Testis (tissue), 2 donors: ENCODE data around the gene SYF2.

Source experiments
- POLR2A ChIP-seq: fragments of 450-650 bp; IDR thresholded peaks from one replicate; pipeline ENCODE4 v1.6.1; 2017; ENCODE audit warnings: antibody characterized with exemption, mild to moderate bottlenecking, moderate library complexity
- TF ChIP-seq, protein P1 (sequence below), 3 experiments: fragments of 450-650 bp in 2 of 3; fragments of 200-600 bp in 1 of 3; sonication (generic) in 1 of 3; IDR thresholded peaks; one replicate each; pipeline ENCODE4 v1.5.1; 2016 to 2019; ENCODE audit warnings: antibody characterized with exemption in 3 of 3, mild to moderate bottlenecking in 2 of 3, moderate library complexity in 1 of 3

DNA sequence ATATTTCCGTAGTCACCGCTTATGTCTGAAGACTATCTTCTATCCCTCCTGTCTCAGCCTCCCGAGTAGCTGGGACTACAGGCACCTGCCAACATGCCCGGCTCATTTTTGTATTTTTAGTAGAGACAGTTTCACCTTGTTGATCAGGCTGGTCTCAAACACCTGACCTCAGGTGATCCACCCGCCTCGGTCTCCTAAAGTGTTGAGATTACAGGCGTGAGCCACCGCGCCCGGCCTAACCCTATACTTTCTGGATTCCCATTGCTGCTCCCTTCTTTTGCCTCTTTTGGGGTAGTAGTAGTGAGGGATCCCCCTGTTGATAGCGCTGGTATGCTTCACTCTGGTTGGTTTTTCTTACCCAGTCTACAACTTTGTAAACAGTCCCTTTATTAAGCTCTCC, 5.7 kb upstream of the SYF2 start:
- TF ChIP-seq, protein P1, sequence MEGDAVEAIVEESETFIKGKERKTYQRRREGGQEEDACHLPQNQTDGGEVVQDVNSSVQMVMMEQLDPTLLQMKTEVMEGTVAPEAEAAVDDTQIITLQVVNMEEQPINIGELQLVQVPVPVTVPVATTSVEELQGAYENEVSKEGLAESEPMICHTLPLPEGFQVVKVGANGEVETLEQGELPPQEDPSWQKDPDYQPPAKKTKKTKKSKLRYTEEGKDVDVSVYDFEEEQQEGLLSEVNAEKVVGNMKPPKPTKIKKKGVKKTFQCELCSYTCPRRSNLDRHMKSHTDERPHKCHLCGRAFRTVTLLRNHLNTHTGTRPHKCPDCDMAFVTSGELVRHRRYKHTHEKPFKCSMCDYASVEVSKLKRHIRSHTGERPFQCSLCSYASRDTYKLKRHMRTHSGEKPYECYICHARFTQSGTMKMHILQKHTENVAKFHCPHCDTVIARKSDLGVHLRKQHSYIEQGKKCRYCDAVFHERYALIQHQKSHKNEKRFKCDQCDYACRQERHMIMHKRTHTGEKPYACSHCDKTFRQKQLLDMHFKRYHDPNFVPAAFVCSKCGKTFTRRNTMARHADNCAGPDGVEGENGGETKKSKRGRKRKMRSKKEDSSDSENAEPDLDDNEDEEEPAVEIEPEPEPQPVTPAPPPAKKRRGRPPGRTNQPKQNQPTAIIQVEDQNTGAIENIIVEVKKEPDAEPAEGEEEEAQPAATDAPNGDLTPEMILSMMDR (IDR thresholded peaks at IDR 0.05): no peak
- no peak for TF ChIP-seq POLR2A
